GM10266 (cell line): ENCODE results near the gene PLCB1.

Source experiments
- DNase-seq: peaks from one replicate; pipeline ENCODE4 v3.0.0; 2012; ENCODE audit errors: extremely low spot score
- TF ChIP-seq, protein P1 (sequence below): IDR thresholded peaks from 2 replicates; pipeline ENCODE4 v1.5.1; 2012; ENCODE audit warnings: mild to moderate bottlenecking, low read depth; ENCODE audit not compliant: control insufficient read depth, insufficient read depth; ENCODE audit errors: missing control alignments

The PLCB1 gene

DNA sequence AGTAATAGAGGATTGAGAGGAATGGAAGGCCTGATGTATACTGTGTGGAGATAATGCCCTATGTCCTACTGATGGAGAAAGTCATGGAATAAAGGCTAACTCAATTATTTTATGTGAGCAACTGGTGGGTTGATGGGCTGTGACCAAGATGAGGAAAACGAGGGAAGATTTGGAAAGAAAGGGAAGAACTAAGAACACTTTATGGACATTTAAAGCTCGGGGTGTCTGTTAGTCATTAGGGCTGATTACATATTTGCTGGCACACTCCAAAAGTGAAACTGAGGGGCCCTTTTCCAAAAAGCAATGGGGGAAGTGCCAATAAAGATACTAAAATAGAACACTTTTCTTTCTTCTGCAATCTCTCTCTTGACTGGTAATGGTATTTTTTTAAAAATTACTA is 439.5 kb downstream of the PLCB1 start:
- no peak for DNase-seq
- TF ChIP-seq, protein P1, sequence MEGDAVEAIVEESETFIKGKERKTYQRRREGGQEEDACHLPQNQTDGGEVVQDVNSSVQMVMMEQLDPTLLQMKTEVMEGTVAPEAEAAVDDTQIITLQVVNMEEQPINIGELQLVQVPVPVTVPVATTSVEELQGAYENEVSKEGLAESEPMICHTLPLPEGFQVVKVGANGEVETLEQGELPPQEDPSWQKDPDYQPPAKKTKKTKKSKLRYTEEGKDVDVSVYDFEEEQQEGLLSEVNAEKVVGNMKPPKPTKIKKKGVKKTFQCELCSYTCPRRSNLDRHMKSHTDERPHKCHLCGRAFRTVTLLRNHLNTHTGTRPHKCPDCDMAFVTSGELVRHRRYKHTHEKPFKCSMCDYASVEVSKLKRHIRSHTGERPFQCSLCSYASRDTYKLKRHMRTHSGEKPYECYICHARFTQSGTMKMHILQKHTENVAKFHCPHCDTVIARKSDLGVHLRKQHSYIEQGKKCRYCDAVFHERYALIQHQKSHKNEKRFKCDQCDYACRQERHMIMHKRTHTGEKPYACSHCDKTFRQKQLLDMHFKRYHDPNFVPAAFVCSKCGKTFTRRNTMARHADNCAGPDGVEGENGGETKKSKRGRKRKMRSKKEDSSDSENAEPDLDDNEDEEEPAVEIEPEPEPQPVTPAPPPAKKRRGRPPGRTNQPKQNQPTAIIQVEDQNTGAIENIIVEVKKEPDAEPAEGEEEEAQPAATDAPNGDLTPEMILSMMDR: no peak

GRCh38 chr20:8573686-8574085 is 441.6 kb downstream of the PLCB1 start:
- TF ChIP-seq, protein P1: no peak
- no peak for DNase-seq

GRCh38 chr20:8575114-8575513 is 443.0 kb downstream of the PLCB1 start:
- TF ChIP-seq, protein P1: no peak
- DNase-seq: no peak

DNA sequence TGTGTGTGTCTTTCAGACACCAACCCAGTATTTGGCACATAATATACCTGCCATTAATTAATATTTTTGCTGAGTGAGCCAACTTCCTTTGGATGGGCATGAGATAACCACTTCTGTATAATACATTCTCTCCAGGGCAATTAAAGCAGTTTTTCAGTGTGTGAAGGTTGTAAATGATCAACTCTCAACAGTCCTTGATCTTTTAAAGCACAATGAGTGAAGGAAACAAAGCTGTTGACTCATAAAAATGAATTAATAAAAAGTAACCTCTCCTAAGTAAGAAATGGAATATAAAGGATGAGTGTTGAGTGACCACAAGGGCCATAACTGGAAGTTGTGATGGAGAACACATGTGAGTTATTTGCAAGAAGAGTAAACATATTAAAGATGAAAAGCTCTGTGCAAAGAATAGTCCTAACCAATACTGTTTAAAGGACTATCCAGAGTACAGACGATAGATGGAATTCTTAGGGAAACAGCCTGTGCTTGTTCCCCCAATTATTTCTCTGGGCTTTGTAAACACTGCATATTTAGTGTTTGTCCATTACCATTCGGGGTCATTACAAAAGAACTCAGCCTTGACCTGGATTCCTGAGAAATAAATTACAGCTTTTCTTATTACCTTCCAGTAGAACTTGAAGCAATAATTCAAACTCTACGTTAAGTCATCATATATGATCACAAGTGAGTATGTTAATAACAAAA is 446.2 kb downstream of the PLCB1 start:
- no peak for DNase-seq
- TF ChIP-seq, protein P1: no peak

DNA sequence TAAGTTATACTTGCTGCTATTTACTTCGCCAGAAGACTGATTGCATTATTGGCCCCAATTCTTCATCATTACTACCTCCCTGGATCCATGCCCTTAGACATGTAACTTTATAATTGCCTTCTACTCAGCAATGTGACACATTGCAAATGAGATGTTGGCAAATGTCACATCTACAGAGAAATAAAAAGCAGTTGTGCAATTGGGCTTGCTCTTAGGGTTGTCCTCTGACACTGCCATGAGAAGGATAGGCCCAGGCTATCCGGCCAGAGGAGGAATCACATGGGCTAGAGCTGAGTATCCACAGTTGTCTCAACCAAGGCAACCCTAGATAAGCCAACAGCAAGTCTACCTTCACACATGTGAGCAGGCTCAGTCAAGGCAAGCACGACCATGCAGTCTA is 447.0 kb downstream of the PLCB1 start:
- DNase-seq: no peak
- TF ChIP-seq, protein P1: no peak

- TF ChIP-seq, protein P1: no peak
- no peak for DNase-seq
These were observed 449.5 kb downstream of the PLCB1 start for GRCh38 chr20:8581446-8582183.

DNA sequence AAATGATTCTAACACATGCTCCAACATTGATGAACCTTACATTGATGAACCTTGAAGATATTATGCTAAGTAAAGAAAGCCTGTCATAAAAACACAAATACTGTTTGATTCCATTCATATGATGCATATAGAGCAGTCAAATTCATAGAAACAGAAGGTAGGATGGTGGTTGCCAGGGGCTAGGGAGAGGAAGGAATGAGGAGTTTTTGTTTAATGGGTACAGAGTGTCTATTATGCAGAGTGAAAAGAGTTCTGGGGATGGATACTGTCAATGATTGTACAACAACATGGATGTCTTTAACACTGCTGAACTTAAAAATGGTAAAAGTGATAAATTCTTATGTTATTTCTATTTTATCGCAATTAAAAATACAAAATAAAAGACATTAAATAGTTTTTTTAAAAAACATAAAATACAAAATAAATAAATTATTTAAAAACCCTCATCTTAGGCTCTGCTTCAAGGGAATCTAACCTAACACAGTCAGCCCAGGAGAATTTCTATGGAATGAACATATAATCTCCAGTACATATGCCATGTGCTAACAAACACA is 451.0 kb downstream of the PLCB1 start:
- TF ChIP-seq, protein P1: no peak
- DNase-seq: no peak
